ENCODE results near the gene NFKB2. TPM values are rescaled to one million over a fixed set of nuclear protein-coding genes. Genes with fewer than 3 reads are reported as not detected.

The NFKB2 gene
- total and polyA plus RNA-seq, 4 donors = 34.6 to 114 (median 50.5) TPM

- Histone ChIP-seq H3K9me3 (ENCODE audit: control insufficient read depth in 4 of 4, insufficient read depth in 3 of 4, low read length in 3 of 4) (no peaks in the 10 kb centered on the region), H3K27me3 (ENCODE audit: control insufficient read depth in 3 of 3, insufficient read depth in 3 of 3, low read length in 2 of 3) (peaks cover 0 to 11% (median 9%) of the 10 kb centered on the region in 3 donors), H3K36me3 (ENCODE audit: control insufficient read depth in 4 of 4, insufficient read depth in 4 of 4, low read length in 4 of 4) (peaks cover 0 to under 1% (median 0%) of the 10 kb centered on the region in 4 donors), H3K4me3 (no peak overlapping the region), H3K4me1 (ENCODE audit: control insufficient read depth in 5 of 5, insufficient read depth in 5 of 5, low read length in 5 of 5) (peaks cover 0 to 14% (median 9%) of the 10 kb centered on the region in 5 donors), H3K27ac (ENCODE audit: low read depth in 1 of 2, low read length in 1 of 2) (no peak overlapping the region), H3K9ac (ENCODE audit: insufficient read depth in 1 of 2, low read length in 2 of 2) (no peak overlapping the region)
- DNase-seq (peak in 1 of 3 donors; percentile 2), ATAC-seq (ENCODE audit: insufficient read depth, low FRiP score) (no peak)
- WGBS, 2 donors = 77 to 90% methylated on average over 5 of the region's 5 CpGs
- TF ChIP-seq, protein P1, sequence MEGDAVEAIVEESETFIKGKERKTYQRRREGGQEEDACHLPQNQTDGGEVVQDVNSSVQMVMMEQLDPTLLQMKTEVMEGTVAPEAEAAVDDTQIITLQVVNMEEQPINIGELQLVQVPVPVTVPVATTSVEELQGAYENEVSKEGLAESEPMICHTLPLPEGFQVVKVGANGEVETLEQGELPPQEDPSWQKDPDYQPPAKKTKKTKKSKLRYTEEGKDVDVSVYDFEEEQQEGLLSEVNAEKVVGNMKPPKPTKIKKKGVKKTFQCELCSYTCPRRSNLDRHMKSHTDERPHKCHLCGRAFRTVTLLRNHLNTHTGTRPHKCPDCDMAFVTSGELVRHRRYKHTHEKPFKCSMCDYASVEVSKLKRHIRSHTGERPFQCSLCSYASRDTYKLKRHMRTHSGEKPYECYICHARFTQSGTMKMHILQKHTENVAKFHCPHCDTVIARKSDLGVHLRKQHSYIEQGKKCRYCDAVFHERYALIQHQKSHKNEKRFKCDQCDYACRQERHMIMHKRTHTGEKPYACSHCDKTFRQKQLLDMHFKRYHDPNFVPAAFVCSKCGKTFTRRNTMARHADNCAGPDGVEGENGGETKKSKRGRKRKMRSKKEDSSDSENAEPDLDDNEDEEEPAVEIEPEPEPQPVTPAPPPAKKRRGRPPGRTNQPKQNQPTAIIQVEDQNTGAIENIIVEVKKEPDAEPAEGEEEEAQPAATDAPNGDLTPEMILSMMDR (IDR thresholded peaks at IDR 0.05; ENCODE audit: control extremely low read depth, extremely low read depth) = no peak
These were observed 3.2 kb upstream of the NFKB2 start for GRCh38 chr10:102392306-102392705.

- Histone ChIP-seq H3K9me3 (ENCODE audit: control insufficient read depth in 4 of 4, insufficient read depth in 3 of 4, low read length in 3 of 4) (no peaks in the 10 kb centered on the region), H3K4me1 (ENCODE audit: control insufficient read depth in 5 of 5, insufficient read depth in 5 of 5, low read length in 5 of 5) (peaks cover 0 to 14% (median 9%) of the 10 kb centered on the region in 5 donors), H3K27me3 (ENCODE audit: control insufficient read depth in 3 of 3, insufficient read depth in 3 of 3, low read length in 2 of 3) (peaks cover 0 to 11% (median 9%) of the 10 kb centered on the region in 3 donors), H3K9ac (ENCODE audit: insufficient read depth in 1 of 2, low read length in 2 of 2) (peak overlapping the region in 1 of 2 donors; percentile 82), H3K27ac (ENCODE audit: low read depth in 1 of 2, low read length in 1 of 2) (peak overlapping the region; percentile 94 to 99), H3K4me3 (no peak overlapping the region), H3K36me3 (ENCODE audit: control insufficient read depth in 4 of 4, insufficient read depth in 4 of 4, low read length in 4 of 4) (peaks cover 0 to 11% (median 0%) of the 10 kb centered on the region in 4 donors)
- ATAC-seq (ENCODE audit: insufficient read depth, low FRiP score) (no peak), DNase-seq (no peak)
- WGBS, 2 donors = 32 to 36% methylated on average over 30 of the region's 30 CpGs
- TF ChIP-seq, protein P1 (IDR thresholded peaks at IDR 0.05; ENCODE audit: control extremely low read depth, extremely low read depth) = no peak
These were observed 2.0 kb upstream of the NFKB2 start for GRCh38 chr10:102393411-102394078.

GRCh38 chr10:102394079-102394800, 1.3 kb upstream of the NFKB2 start:
- H3K4me1 ChIP-seq (ENCODE audit: control insufficient read depth in 5 of 5, insufficient read depth in 5 of 5, low read length in 5 of 5) = peaks cover 0 to 14% (median 9%) of the 10 kb centered on the region in 5 donors
- TF ChIP-seq, protein P1 (IDR thresholded peaks at IDR 0.05; ENCODE audit: control extremely low read depth, extremely low read depth) = peak; percentile 84
- 0% methylated on average over 60 to 71 of the region's 71 CpGs for WGBS, 2 donors

More at GRCh38 chr10:102394079-102394800, 1.3 kb upstream of the NFKB2 start:
- H3K27me3 ChIP-seq (ENCODE audit: control insufficient read depth in 3 of 3, insufficient read depth in 3 of 3, low read length in 2 of 3) = peaks cover 0 to 11% (median 9%) of the 10 kb centered on the region in 3 donors
- H3K9me3 ChIP-seq (ENCODE audit: control insufficient read depth in 4 of 4, insufficient read depth in 3 of 4, low read length in 3 of 4) = no peaks in the 10 kb centered on the region
- H3K27ac ChIP-seq (ENCODE audit: low read depth in 1 of 2, low read length in 1 of 2) = peak overlapping the region; percentile 94 to 99
- H3K36me3 ChIP-seq (ENCODE audit: control insufficient read depth in 4 of 4, insufficient read depth in 4 of 4, low read length in 4 of 4) = peaks cover 0 to 11% (median 0%) of the 10 kb centered on the region in 4 donors
- peak overlapping the region; percentile 71 to 82 for H3K9ac ChIP-seq (ENCODE audit: insufficient read depth in 1 of 2, low read length in 2 of 2)
- peak; percentile 92 to 95 (median 95) for DNase-seq
- ATAC-seq (ENCODE audit: insufficient read depth, low FRiP score) = peak; percentile 86
- H3K4me3 ChIP-seq = peak overlapping the region; percentile 56

Data from lung (tissue), 12 donors.